ENCODE data around the gene SLIT1.

Gene SLIT1

DNA sequence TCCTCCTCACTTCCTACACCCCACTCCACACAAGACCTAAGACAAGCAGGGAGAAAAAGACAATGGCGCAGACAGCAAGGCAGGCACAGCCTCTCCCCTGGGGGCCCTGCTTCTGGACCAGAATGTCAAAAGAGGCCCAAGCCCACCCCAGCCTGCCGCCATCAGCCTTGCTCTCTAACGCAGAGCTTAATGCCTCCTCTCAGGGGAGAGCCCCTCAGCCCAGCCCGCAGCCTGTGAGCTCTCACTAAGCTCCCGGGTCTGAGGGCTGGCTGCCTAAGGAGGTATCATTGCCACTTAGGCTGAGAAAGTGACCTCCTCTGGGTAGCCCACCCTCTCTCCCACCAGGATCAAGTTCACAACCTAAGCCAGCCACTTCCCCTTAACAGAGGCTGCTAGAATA is 16.7 kb downstream of the SLIT1 start:
- no peak for DNase-seq

DNA sequence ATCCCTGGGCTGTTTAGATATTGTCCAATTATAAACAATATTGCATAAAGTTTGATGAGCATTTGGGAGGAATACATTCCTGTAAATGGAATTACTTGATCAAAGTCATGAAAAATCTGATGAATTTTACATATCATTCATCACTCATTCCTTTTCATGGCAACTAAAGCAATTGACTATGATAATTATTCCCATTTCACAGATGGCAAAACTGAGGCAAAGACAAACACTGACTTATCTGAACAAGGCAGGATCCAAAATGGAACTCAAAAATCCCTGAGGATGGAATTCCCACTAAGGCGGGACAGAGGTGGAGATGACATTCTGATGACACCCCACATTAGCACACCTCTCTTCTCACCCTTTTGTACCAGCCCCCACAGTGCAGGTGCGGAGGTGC is 17.1 kb downstream of the SLIT1 start:
- DNase-seq = no peak

- DNase-seq = no peak
Observed at GRCh38 chr10:97165499-97165898, 20.3 kb downstream of the SLIT1 start.

DNA sequence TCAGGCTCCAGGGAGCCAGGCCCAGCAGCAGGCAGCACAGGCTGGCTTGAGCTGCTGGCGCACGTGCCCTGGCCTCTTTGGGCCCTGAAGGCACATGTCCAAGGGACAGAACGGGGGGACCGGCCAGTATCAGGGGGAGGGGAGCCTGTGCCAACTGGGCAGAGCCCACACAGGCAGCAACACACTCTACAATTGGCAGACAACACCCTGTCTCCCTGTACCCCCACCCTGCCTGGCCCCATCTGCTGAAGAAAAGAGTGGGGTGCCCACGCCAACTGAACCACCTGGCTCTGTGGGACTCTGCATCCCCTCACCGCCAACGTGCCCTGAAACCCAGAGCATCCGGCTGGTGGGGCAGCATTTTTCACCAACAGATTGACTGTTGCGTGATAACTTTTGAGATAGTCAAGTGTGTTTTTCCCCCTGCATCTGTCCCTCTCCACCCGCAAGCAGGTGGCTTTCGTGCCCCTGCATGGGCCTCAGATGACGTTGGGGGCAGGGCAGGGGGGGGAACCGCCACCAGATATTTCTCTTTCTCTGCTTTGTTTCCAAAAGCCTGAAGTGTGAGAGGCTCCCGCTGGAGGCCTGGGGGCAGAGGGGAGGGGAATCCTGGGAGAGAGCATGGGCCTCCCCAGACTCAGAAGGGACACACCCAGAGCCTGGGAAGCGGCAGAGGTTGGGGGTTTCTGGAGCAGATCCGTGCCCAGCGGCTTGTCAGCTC is 21.8 kb downstream of the SLIT1 start:
- no peak for DNase-seq

- DNase-seq = no peak
Observed at GRCh38 chr10:97163181-97163580, 22.6 kb downstream of the SLIT1 start.

- no peak for DNase-seq
Observed at GRCh38 chr10:97159646-97160305, 26.0 kb downstream of the SLIT1 start.

- no peak for DNase-seq
Observed at GRCh38 chr10:97157578-97158095, 28.1 kb downstream of the SLIT1 start.

GRCh38 chr10:97154781-97155180 is 31.0 kb downstream of the SLIT1 start:
- DNase-seq = no peak

- DNase-seq = no peak
Observed at GRCh38 chr10:97154162-97154561, 31.6 kb downstream of the SLIT1 start.

DNA sequence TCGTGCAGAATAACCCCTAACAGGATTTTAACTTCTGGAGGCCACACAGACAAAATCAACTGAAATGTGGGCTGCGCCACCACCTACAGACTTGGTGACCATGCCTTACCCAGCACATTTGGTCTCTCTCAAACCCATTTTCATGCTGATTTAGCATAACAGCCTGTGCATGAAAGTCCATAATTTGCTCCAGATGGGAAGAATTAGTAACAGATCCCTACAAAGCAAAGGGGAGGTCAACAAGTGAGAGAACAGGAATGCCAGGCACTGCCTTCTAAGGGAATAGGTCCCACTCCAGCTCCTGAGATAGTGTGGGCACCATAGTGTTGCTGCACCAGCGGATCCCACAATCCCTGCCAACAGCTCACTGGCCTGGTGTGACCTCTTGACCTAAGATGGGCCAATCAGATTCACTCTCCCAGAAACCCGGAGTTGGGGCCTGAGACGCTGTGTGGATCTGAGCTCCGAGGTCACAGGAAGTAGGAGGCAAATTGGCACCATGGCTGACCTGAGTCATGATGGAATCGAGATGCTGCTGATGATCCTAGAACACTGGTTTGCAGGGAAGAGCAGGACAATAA is 32.4 kb downstream of the SLIT1 start:
- DNase-seq = no peak

DNA sequence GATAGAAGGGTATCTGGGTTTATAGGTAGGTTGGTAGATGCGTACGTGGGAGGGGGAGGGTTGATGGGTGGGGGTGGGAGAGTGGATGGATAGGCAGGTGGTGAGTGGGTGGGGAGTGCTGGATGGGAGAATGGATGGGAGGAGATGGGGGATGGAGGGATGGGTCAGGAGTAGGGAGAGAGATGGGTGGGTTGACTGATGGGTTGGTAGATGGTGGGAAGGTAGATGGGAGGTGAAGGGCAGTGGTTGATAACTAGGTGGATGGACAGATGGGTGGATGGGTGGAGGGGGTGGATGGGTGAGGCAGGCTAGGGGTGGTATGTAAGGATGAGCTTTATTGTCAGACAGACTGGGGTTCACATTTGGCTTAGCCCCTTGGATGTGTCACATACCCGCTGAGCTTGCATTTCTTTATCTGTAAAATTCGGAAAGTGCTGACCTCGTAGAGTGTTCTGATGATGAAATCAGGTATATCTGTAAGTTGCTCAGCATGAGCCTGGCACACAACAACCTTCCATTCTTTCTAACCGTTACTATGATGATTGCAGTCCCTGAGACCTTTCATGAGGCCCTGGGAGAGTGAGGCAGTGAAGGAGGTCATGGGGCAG is 34.3 kb downstream of the SLIT1 start:
- no peak for DNase-seq

DNA sequence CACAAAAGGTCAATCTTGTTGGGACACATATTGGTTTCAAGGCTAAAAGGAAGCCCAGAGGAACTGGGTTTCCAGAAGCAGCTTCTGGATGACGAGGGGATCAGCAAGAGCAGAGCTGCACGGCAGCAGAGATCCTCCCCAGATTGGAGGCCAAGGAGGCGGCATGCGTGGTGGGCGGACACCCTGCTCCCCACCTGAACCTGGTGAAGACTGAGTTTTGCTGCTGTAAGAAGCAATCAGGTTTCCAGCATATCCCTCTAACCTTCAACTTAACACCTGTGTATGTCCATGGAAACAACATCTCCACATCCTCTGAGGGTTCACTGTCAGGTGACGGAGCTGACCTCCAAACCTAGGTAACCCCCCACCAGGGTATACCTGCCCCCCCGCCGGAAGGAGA is 35.1 kb downstream of the SLIT1 start:
- DNase-seq = no peak

GRCh38 chr10:97150013-97150595 is 35.7 kb downstream of the SLIT1 start:
- no peak for DNase-seq

DNA sequence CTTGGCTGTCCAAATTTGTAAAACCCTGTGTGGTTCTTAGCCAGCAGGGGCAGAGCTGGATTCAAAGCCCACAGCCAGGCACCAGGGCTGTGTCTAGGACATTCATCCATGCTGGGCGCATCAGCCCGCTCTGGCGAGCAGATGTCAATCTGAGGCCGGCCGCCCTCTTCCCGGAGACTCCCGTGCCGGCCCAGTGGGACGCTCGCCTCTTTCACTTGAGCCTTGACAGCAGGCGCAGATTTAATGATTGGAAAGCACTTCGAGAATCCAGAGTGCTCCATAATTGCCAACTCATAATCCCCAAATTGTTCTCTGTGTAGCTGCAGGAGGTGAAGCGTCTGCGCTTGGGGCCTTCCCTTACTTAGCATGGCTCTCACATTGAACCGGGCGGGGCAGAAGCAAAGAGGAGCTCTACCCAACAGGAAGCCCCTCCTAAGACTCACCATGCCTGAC is 36.7 kb downstream of the SLIT1 start:
- no peak for DNase-seq

GRCh38 chr10:97144297-97144696 is 41.5 kb downstream of the SLIT1 start:
- DNase-seq = no peak

DNA sequence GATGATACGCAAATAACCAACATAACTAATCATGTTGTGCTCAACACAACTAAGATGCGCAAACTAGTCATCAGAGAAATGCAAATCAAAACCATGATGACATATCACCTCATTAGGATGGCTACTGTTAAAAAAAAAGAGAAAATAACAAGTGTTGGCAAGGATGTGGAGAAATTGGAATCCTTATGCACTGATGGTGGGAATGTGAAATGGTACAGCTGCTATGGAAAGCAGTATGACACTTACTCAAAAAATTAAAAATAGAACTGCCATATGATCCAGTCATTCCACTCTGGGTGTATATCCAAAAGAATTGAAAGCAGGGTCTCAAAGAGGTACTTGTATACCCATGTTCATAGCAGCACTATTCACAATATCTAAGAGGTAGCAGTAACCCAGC is 42.9 kb downstream of the SLIT1 start:
- DNase-seq = no peak

DNA sequence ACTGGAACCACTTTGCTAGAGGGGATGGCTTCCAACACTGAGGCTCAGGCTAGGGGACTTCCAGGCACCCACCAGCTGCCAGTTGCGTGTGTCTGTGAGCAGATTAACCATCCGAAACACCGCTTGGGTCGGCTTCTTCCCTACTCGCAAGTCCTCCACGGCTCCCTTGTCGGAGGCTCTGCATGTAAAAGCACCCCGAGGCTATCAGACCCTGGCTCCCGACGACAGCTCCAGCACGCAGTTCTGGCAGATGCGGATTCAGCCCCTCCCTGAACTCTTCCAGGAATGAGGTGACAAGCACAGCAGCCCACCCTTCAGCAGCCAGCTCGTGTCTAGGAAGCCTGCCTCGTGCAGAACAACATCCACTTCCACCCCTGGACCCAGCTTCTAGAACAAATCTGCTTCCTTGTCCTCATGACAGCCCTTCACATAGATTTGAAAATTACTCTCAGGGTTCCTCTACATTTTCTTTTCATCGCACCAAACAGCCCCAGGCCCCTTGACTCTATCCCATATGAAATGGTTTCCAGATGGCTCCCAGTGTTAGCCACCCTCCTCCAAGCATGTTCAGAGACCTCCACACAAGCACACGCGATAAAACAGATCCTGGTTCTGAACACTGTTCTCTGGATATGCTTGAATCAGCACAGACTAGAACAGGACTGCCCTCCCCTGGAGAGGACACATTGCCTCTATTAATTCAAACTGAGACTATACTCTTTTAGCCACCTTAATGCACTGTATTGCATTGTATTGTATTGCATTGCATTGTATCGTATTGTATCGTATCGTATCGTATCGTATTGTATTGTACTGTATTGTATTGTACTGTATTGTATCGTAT is 44.6 kb downstream of the SLIT1 start:
- no peak for DNase-seq

GRCh38 chr10:97140049-97140846 is 45.5 kb downstream of the SLIT1 start:
- DNase-seq = no peak

- DNase-seq = no peak
Observed at GRCh38 chr10:97139651-97140048, 46.1 kb downstream of the SLIT1 start.

- DNase-seq = no peak
Observed at GRCh38 chr10:97138846-97139245, 46.9 kb downstream of the SLIT1 start.

DNA sequence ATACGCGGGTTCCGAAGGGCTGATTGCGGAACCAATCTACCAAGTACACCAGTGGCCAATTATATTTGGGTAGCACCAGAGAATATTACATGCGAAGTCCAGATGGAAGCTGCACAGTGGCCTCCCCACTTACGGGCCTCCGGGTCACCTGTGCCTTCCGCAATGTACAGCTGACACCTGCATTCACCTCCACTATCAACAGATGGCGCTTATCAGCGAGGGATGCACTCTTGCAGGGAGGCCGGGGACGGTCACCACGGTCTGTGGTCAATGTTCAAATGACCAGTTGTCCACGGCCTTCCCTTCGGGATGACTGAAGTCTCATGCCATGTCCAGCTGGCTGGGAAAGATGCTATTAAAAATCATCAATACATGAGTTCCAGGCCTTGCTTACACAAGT is 47.6 kb downstream of the SLIT1 start:
- DNase-seq = no peak

Data from DMS 273 treated with DMSO at 0.1 percent for 48 hours (cell line).